CD14-positive monocyte (primary cell): ENCODE measurements around the gene TSEN54. TPM values are rescaled to one million over a fixed set of nuclear protein-coding genes. Genes with fewer than 3 reads are reported as not detected.

Experiments used
- DNase-seq, 3 donors: peaks; one replicate each; pipeline ENCODE4 v3.0.0-alpha.2; 2011 to 2022
- H2AFZ ChIP-seq: 2 replicates; pipeline ENCODE4 v1.6.0; 2012; ENCODE audit warnings: mild to moderate bottlenecking, low read depth, low read length, inconsistent platforms; ENCODE audit not compliant: insufficient read depth, poor library complexity, severe bottlenecking
- H3K27ac ChIP-seq, 2 donors: 1 replicate in 1 of 2; 2 replicates in 1 of 2; pipeline ENCODE4 v1.5.1; 2012 to 2013; ENCODE audit warnings: low read length in 2 of 2, control low read depth in 1 of 2, inconsistent platforms in 1 of 2, low read depth in 1 of 2, mild to moderate bottlenecking in 1 of 2
- H3K27me3 ChIP-seq, 2 donors: one replicate each; pipeline versions ENCODE4 v1.6.0 to v1.6.1; 2011 to 2013; ENCODE audit warnings: low read length in 2 of 2; ENCODE audit not compliant: control insufficient read depth in 2 of 2, insufficient read depth in 2 of 2
- H3K36me3 ChIP-seq, 2 donors: replicated peaks in 1 of 2; 1 replicate in 1 of 2; 2 replicates in 1 of 2; pipeline versions ENCODE4 v1.5.1 to v1.6.1; 2012 to 2013; ENCODE audit warnings: low read length in 2 of 2, control low read depth in 1 of 2, inconsistent platforms in 1 of 2, mild to moderate bottlenecking in 1 of 2; ENCODE audit not compliant: insufficient read depth in 2 of 2, control insufficient read depth in 1 of 2
- H3K4me1 ChIP-seq, 2 donors: 1 replicate in 1 of 2; 2 replicates in 1 of 2; pipeline versions ENCODE4 v1.5.1 to v1.6.1; 2012 to 2013; ENCODE audit warnings: low read length in 2 of 2, control low read depth in 1 of 2, inconsistent platforms in 1 of 2, mild to moderate bottlenecking in 1 of 2, moderate library complexity in 1 of 2; ENCODE audit not compliant: insufficient read depth in 2 of 2, control insufficient read depth in 1 of 2
- H3K4me2 ChIP-seq: replicated peaks from 2 replicates; pipeline ENCODE3; 2012; ENCODE audit warnings: low read length, moderate library complexity, mild to moderate bottlenecking; ENCODE audit not compliant: poor library complexity, severe bottlenecking; ENCODE audit errors: extremely low read depth
- H3K4me3 ChIP-seq, 3 experiments: fragments of 200-600 bp in 1 of 3; sonication (generic) in 1 of 3; replicated peaks in 1 of 3; 1 replicate in 2 of 3; 2 replicates in 1 of 3; pipeline ENCODE4 v1.5.1; 2011 to 2013; ENCODE audit warnings: low read length in 3 of 3, mild to moderate bottlenecking in 3 of 3, control low read depth in 2 of 3, low read depth in 2 of 3, inconsistent platforms in 1 of 3, moderate library complexity in 1 of 3
- H3K79me2 ChIP-seq: 2 replicates; pipeline ENCODE4 v1.6.0; 2012; ENCODE audit warnings: mild to moderate bottlenecking, control low read depth, inconsistent platforms, low read length, moderate library complexity; ENCODE audit not compliant: insufficient read depth
- H3K9ac ChIP-seq: 2 replicates; pipeline ENCODE4 v1.6.0; 2017; ENCODE audit warnings: low read length, mild to moderate bottlenecking; ENCODE audit not compliant: insufficient read depth, poor library complexity, severe bottlenecking
- H3K9me3 ChIP-seq, 2 donors: replicated peaks in 1 of 2; 1 replicate in 1 of 2; 2 replicates in 1 of 2; pipeline versions ENCODE4 v1.5.1 to v1.6.1; 2012 to 2013; ENCODE audit warnings: low read length in 2 of 2, control low read depth in 1 of 2; ENCODE audit not compliant: control insufficient read depth in 1 of 2, insufficient read depth in 1 of 2
- H4K20me1 ChIP-seq: 2 replicates; pipeline ENCODE4 v1.6.0; 2012; ENCODE audit warnings: mild to moderate bottlenecking, low read length, control low read depth, moderate library complexity; ENCODE audit not compliant: insufficient read depth
- H3K27ac Mint-ChIP-seq, 7 donors: one replicate each; pipeline ENCODE4 v1.8.0; 2020; ENCODE audit warnings: mild to moderate bottlenecking in 7 of 7, mixed read lengths in 7 of 7, moderate library complexity in 6 of 7, inconsistent platforms in 2 of 7
- H3K27me3 Mint-ChIP-seq, 3 donors: one replicate each; pipeline ENCODE4 v1.8.0; 2021 to 2022; ENCODE audit warnings: low read depth in 3 of 3, mild to moderate bottlenecking in 3 of 3, mixed read lengths in 3 of 3, moderate library complexity in 3 of 3, inconsistent platforms in 1 of 3
- H3K36me3 Mint-ChIP-seq, 2 donors: one replicate each; pipeline ENCODE4 v1.8.0; 2020; ENCODE audit warnings: mixed read lengths in 2 of 2, inconsistent platforms in 1 of 2, mild to moderate bottlenecking in 1 of 2
- H3K4me1 Mint-ChIP-seq: one replicate; pipeline ENCODE4 v1.8.0; 2020; ENCODE audit warnings: mild to moderate bottlenecking, mixed read lengths
- H3K4me3 Mint-ChIP-seq, 2 donors: one replicate each; pipeline ENCODE4 v1.8.0; 2020; ENCODE audit warnings: mild to moderate bottlenecking in 2 of 2, mixed read lengths in 2 of 2, moderate library complexity in 1 of 2
- H3K9me3 Mint-ChIP-seq, 7 donors: one replicate each; pipeline ENCODE4 v1.8.0; 2020 to 2022; ENCODE audit warnings: mixed read lengths in 7 of 7, mild to moderate bottlenecking in 6 of 7, moderate library complexity in 6 of 7, inconsistent platforms in 2 of 7
- CTCF ChIP-seq: fragments of 200-600 bp; IDR thresholded peaks from one replicate; pipeline ENCODE4 v1.8.0; 2022; ENCODE audit warnings: antibody characterized with exemption, mild to moderate bottlenecking
- WGBS: methylation state at CpG from one replicate; pipeline ENCODE4 v1.1.5; 2013; ENCODE audit warnings: missing lambda C conversion rate; ENCODE audit not compliant: insufficient coverage; 5-methylcytosine and 5-hydroxymethylcytosine counted together
- intact Hi-C, 2 donors: fragments of 100-400 bp; cut with micrococcal nuclease; formaldehyde crosslinking; loops; one replicate each; pipeline versions ENCODE4 v1.15.0 to v1.15.1; 2023
- polyA plus RNA-seq, 3 donors: library from polyadenylated mRNA; depleted of rRNA in 1 of 3; unstranded in 2 of 3; stranded (reverse) in 1 of 3; fragments of 300-500 nt in 2 of 3; fragments of >200 nt in 1 of 3; fragmentation: Illumina TruSeq in 2 of 3; gene quantifications; 1 replicate in 2 of 3; 2 replicates in 1 of 3; pipeline ENCODE4 v1.2.3, GENCODE V29; 2012 to 2021

The TSEN54 gene
- polyA plus RNA-seq, 3 donors: 10.3 to 13.6 (median 11.8) TPM

DNA sequence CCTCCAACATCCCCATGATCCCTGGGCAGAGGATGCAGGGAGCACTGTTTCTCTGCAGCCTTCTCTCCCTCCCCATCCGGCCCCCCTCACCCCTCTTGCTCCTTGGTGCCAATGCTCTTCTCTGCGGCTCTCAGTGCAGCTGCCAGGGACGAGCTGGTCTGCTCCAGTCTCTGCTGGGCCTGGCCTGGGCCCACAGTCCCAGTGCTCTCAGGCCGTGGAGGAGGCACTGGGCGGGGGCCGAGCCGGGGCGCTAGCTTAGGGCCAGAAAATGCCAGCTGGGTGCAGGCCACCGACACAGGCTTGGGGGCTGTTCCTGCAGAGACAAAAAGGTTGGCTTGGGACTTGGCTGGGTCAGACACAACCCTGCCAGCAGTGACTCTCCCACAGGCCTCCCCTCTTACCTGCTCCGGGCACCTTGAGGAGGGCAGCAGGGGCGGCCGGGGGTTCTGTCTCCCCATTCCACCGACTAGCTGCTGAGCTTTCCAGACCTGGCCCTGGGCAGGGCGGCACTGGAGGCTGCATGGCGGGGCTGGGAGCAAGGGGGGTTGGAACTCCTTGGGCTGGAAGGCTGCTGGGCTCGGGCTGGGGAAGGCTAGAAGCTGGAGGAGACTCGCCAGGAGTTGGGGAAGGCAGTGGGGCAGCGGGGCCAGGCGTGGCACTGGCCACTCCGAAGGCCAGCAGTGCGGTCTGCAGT, 14.8 kb upstream of the TSEN54 start:
- no peak overlapping the region for H3K4me3 Mint-ChIP-seq
- H3K9ac ChIP-seq: no peak overlapping the region
- peaks cover 37 to 38% of the 10 kb centered on the region in 2 donors for H3K36me3 Mint-ChIP-seq
- intact Hi-C loops: loop anchor here in 1 of 2 donors (10.0 kb wide), 1 partner anchor 77 kb away; no protein-coding TSS in a partner anchor
- H3K27me3 Mint-ChIP-seq: peaks cover 0 to 3% (median 2%) of the 10 kb centered on the region in 3 donors
- H3K27me3 ChIP-seq: no peaks in the 10 kb centered on the region
- no peaks in the 10 kb centered on the region for H3K4me1 ChIP-seq
- H4K20me1 ChIP-seq: no peaks in the 10 kb centered on the region
- no peak overlapping the region for H3K4me3 ChIP-seq
- H3K9me3 ChIP-seq: no peaks in the 10 kb centered on the region
- H3K4me2 ChIP-seq: no peak overlapping the region
- WGBS: 89% methylated on average over 20 of the region's 21 CpGs
- H3K36me3 ChIP-seq: peaks cover 23 to 41% of the 10 kb centered on the region in 2 donors
- peaks cover 26% of the 10 kb centered on the region for H3K4me1 Mint-ChIP-seq
- no peak for TF ChIP-seq CTCF
- H3K9me3 Mint-ChIP-seq: peaks cover 0 to 2% (median 0%) of the 10 kb centered on the region in 7 donors
- no peak for DNase-seq
- H2AFZ ChIP-seq: no peak overlapping the region
- no peak overlapping the region for H3K27ac ChIP-seq
- H3K27ac Mint-ChIP-seq: no peak overlapping the region
- H3K79me2 ChIP-seq: no peaks in the 10 kb centered on the region

- Mint-ChIP-seq H3K9me3 (peaks cover 0 to 2% (median 0%) of the 10 kb centered on the region in 7 donors), H3K4me3 (no peak overlapping the region)
- intact Hi-C loops: loop anchor here in 1 of 2 donors (10.0 kb wide), 1 partner anchor 77 kb away; no protein-coding TSS in a partner anchor
These were observed 14.1 kb upstream of the TSEN54 start for GRCh38 chr17:75502072-75502720.

More at GRCh38 chr17:75502072-75502720, 14.1 kb upstream of the TSEN54 start:
- H3K36me3 ChIP-seq: peaks cover 18 to 35% of the 10 kb centered on the region in 2 donors
- no peaks in the 10 kb centered on the region for H3K27me3 ChIP-seq
- H3K4me3 ChIP-seq: no peak overlapping the region
- no peaks in the 10 kb centered on the region for H3K79me2 ChIP-seq
- no peak overlapping the region for H3K27ac ChIP-seq
- DNase-seq: no peak
- H3K4me1 Mint-ChIP-seq: peaks cover 24% of the 10 kb centered on the region
- H3K4me1 ChIP-seq: no peaks in the 10 kb centered on the region
- H3K4me2 ChIP-seq: no peak overlapping the region
- H3K9me3 ChIP-seq: no peaks in the 10 kb centered on the region
- 95% methylated on average over 32 of the region's 40 CpGs for whole genome bisulfite sequencing
- H3K36me3 Mint-ChIP-seq: peaks cover 31% of the 10 kb centered on the region in 2 donors
- no peak overlapping the region for H3K9ac ChIP-seq
- H3K27ac Mint-ChIP-seq: no peak overlapping the region
- no peak for TF ChIP-seq CTCF
- H4K20me1 ChIP-seq: no peaks in the 10 kb centered on the region
- no peak overlapping the region for H2AFZ ChIP-seq
- H3K27me3 Mint-ChIP-seq: peaks cover 0 to 3% (median 2%) of the 10 kb centered on the region in 3 donors
